Body of pancreas (tissue), 4 donors: ENCODE results near the gene LDHAL6A.

Experiments
- POLR2A ChIP-seq, 3 donors: fragments of 450-650 bp; IDR thresholded peaks; one replicate each; pipeline ENCODE4 v1.6.1; 2016; ENCODE audit warnings: antibody characterized with exemption in 3 of 3, mild to moderate bottlenecking in 2 of 3
- TF ChIP-seq, protein P1 (sequence below), 7 experiments: fragments of 450-650 bp in 4 of 7; fragments of 200-600 bp in 3 of 7; sonication (generic) in 3 of 7; IDR thresholded peaks; one replicate each; pipeline ENCODE4 v1.5.1; 2016 to 2019; ENCODE audit warnings: antibody characterized with exemption in 7 of 7

DNA sequence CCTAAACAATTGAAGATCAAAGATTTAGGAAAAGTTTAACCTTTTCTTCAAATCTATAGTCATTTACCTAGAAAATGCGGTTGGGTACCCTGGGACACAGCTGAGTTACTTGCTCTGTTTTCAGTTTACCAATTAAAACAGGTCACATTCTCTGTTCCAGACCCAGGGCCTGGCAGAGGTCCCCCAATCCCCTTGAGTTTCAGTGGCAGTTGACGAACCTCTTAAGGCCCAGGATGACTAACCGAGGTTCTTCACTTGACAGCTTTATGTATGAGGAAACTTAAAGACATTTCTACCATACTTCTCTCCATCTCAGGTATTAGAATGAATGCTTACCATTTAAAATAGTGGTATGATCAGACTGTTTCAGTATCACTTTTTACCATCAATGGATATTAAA lies 16.3 kb downstream of the LDHAL6A start:
- TF ChIP-seq, protein P1, sequence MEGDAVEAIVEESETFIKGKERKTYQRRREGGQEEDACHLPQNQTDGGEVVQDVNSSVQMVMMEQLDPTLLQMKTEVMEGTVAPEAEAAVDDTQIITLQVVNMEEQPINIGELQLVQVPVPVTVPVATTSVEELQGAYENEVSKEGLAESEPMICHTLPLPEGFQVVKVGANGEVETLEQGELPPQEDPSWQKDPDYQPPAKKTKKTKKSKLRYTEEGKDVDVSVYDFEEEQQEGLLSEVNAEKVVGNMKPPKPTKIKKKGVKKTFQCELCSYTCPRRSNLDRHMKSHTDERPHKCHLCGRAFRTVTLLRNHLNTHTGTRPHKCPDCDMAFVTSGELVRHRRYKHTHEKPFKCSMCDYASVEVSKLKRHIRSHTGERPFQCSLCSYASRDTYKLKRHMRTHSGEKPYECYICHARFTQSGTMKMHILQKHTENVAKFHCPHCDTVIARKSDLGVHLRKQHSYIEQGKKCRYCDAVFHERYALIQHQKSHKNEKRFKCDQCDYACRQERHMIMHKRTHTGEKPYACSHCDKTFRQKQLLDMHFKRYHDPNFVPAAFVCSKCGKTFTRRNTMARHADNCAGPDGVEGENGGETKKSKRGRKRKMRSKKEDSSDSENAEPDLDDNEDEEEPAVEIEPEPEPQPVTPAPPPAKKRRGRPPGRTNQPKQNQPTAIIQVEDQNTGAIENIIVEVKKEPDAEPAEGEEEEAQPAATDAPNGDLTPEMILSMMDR (IDR thresholded peaks at IDR 0.05) = no peak
- TF ChIP-seq POLR2A (IDR thresholded peaks at IDR 0.05) = no peak
